NOMO-1 (cell line): ENCODE measurements around the gene SLCO2A1.

Source experiments
- DNase-seq, 2 experiments: peaks; one replicate each; lab custom pipeline; 2025; ENCODE audit not compliant: unreplicated experiment in 2 of 2; lab: John Stamatoyannopoulos, UW

The SLCO2A1 gene

DNA sequence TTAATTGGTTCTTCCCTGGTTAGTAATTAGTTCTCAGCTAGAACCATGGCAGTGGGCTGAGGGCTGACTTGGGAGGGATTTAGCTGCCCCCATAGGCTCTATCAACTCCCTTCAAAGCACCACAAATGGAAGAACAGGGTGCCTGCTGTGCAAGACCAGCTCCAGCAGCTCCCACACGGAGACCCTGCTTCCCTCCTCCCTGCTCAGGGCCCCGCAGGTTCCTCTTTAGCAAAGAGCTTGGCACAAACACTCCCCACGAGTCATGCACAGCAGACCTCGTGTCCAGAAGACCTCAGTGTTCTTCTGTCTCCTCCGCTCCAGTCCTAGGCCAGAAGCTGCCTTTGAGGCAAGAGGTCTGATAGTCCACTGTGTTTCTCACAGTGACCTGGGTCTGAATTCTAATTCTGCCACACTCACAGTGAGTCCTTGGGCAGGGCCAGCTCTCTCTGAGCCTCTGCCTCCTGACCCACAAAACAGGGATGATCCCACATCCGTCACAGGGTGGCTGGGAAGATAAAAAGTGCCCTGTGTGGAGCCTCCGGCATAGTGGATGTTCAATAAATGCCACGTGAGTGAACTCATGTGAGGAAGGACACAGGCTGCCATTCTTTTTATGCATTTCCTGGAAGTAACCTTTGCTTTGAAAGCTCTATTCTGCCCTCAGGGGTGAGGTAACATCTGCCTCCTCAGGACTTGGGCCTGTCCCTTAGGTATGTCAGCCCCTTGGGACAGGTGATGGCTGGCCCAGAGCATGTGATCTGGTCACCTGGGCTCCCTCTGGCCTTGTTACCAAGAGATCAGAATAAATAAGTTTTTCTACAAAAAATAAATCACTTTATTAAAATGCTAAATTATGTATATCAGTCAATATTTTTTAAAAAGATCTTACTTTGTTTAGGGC, 141.7 kb downstream of the SLCO2A1 start:
- peak; percentile 10 to 26 for DNase-seq

DNA sequence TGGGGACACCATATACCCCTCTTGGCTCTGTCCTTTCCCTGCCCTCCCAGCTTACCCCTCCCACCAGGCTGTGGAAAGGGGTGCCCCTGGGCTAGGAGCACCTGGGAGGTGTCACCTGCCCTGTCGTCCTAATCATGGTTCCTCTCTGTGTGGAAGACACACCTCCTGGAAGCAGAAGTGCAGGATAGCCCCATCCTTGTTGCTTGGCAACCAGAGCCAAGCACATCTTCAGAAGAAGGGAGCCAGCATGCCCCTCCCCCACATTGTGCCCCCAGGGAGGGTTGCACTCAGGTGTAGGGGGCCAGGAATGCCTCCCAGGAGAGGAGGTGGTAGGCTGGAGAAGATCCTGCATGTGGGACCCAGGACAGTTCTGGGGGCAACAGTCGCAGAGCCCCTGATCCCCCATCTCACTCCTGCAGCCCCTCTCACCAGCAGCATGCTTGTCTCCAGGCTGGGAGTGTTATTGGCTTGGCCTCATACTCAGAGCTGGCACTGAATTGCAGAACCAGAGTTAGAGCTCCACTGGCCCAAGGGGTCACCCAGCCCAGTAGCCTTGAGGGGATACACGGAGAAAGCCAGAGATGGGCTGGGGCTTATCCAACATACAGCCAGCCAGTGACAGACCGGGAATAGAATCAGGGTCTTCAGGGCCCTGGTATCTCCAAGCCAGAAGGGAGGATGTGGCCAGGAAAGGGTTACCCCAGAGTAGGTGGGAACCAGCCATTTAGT, 142.5 kb downstream of the SLCO2A1 start:
- DNase-seq: no peak

DNA sequence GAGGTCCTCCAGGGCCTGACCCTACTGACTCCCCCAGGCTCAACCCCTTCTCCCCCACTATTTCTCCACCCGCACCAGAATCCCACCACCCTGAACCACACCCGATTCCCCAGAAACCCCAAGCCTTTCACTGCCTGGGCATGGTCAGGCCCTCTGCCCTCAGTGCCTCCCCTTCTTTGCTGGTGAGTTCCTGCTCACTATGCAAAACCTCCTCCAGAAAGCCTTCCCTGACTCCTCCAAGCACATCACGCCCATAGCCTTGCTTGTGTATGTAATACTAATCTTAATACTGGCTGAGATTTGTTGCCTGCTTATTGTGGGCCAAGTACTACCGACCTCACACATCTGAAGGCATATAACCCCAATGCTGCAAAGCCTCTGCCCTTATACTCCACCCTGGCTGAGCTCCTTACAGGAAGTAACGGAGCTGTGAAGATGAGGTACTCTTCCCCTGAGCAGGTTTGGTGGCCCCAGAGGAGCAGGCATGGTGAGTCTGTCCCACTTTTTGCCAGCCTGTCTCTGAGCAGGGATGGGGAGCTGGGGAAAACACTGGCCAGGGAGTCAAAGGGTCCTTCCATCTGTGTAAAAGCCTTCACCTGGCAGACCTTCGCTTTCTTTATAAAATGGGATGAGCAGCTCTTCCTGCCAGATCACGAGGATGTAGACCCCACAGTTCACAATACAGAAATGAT, 143.5 kb downstream of the SLCO2A1 start:
- no peak for DNase-seq

DNA sequence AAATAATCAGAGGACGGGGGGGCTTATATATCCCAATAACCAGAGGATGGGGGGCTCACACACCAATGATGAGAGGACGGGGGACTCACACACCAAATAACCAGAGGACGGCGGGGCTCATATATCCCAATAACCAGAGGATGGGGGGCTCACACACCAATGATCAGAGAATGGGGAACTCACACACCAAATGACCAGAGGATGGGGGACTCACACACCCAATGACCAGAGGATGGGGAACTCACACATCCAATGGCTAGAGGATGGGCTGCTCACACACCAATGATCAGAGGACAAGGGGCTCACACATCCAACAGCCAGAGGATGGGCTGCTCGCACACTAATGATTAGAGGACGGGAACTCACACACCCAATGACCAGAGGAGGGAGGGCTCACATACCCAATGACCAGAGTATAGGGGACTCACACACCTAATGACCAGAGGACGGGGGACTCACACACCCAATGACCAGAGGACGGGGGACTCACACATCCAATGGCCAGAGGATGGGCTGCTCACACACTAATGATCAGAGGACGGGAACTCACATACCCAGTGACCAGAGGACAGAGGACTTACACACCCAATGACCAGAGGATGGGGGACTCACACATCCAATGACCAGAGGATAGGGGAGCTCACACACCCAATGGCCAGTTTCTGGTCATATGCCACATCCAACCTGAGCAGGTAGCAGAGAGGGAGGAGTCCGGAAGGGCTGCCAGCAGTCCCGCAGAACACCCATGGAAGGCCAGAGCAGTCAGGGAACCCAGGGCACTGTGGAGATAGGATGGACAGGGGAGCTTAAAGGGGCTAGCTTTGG, 144.6 kb downstream of the SLCO2A1 start:
- DNase-seq: no peak

DNA sequence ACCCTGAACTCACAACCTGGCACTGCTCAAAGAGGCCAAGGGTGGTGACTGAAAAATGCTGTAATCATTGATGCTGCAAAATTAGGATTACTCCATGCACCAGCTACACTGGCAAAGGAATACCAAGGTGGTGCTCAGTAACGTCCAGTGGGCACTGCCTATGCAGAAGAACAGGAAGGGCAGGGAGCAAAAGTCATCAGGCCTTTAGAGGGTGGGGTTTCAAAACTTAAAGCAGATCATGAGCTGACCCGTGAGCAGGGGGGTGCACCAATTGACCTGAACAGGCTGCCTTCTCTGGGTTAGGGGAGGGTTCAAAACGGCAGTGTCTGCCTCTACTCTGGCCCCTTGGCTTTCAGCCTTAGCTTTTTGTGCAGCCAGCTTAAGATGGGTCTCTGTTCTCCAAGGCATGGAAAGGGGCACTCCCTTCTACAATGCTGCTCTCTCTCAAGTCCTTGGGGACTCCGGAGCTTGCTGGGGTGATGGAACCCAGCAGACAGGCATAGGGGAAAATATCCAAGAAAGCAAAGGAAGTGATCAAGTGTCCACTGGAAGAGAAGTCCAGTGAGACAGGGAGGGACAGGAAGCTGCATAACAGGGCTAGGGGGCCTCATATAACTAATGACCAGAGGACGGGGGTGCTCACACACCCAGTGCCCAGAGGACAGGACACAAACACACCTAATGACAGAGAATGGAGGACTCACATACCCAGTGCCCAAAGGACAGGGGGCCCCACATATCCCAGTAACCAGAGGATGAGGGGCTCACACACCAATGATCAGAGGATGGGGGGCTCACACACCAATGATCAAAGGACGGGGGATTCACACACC, 145.5 kb downstream of the SLCO2A1 start:
- no peak for DNase-seq

DNA sequence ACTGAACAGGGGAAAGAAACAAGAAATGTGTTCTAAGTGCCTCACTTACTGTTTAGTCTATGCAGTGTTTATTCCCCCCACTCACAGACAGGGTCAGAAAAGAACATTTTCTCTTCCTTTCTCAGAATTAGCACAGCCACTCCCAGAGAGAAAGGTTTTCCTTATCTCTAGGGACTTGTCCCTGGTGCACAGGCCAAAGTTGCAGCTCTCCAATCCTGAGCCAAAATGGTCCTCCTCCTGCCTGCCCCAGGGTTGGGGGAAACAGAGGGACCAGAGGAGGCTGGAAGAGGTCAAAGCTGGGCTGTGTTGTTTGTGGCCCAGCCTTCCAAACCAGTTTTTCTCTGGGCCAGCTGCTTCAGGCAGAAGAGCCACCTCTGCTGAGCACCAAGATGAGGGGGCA, 146.1 kb downstream of the SLCO2A1 start:
- DNase-seq: no peak

DNA sequence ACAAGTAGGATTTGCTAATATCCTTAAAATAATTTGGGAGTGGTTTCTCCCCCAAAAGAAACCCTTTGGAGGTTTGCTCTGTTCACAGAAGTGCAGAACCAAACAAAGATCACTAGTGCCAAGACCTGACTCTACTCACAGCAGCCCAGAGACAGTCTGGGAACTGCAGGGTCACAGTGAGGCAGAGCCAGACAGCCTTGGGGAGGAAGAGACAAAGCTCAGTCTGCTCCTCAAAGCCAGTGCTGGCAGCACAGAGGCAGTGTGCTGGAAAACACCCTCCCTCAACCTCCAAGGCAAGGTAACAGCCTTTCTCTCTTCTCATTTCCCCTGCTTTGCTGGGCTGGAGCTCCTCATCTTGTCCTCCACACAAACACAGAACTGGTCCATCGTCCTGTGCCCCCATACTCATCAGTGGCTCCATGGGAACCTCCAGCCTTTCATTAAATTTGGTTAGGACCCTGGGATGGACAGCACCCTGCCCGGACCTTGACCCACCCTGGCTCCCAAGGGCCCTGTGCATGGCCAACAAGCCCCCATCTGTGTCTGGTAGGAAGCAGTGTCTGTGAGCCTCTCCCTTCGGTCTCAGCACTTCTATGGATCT, 146.6 kb downstream of the SLCO2A1 start:
- no peak for DNase-seq

DNA sequence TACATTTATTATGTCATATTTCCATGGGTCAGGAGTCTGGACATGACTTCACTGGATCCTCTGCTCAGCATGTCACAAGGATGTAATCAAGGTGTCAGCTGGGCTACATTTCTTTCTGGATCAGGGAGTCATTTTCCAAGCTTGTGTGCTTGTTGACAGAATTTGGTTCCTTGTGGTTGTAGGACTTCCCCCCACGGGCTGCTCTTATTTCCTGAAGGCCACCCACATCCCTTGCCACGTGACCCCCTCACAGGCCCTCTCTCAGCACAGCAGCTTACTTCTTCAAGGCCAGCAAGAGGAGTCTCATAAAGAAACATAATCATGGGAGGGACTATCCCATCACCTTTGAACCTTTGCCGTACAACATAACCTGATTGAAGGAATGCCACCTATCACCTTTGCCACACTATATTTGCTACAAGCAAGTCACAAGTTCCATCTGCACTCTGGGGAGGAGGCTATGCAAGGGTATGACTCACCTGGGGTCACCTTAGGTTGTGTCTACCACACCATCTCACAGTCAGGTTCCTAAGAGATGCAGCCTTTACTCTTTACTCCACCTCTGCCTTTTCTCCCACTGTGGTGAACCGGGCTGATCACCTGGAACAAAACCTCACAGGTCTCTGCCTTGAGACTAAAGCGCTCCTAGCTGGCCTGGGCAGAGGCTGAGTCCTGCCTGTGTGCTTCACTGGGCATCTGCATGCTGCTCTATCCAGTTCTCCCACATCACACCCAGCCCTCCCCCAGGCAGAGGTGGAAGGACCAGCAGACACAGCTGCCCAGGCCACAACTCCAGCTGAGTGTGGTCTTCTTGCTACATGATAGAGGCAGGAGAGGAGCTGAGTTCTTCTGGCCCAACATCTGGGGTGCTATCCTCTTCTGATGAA, 147.5 kb downstream of the SLCO2A1 start:
- no peak for DNase-seq

DNA sequence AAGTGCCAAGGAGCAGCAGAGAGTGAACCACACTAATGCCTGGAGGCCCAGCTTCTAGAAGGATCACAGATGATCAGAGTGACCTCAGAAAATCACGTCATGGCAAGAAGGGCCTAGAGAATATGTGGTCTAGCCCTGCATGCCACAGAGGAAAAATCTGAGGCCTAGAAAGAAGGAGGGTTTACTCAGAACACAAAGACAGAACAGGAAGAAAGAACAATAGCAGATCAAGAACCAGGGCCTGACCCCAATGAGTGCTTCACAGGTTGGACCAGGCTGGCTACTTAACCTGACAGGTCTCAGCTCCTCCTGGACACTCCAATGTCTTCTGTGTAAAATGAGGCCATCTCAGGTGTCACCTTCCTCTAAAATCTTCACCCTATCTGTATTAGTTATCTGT, 148.2 kb downstream of the SLCO2A1 start:
- DNase-seq: no peak

DNA sequence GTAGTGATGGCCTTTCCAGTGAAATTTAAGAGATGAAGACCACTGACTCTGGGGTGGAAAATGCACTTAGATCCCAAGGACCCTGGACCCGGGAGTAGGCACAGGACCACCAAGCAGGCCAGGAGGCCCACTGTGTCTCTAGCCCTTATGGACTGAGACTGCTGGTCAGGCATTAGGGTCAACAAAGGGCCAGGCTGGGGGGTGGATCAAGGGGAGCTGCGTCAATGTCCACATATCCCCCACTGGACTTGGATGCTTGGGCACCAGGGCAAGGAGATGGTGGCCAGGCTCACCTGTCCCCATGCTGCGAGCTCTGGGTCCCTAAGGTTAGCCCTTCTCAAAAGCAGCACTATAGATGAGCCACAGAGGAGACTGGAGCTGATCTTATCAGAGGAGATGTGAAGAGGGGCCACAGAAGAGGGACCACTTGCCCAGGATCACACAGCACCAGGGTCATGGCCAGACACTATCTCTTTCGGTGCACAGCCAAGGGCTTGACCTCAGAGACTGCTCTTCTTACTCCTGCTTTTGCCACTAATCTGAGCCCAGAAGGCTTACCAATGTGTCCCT, 148.8 kb downstream of the SLCO2A1 start:
- DNase-seq: no peak

DNA sequence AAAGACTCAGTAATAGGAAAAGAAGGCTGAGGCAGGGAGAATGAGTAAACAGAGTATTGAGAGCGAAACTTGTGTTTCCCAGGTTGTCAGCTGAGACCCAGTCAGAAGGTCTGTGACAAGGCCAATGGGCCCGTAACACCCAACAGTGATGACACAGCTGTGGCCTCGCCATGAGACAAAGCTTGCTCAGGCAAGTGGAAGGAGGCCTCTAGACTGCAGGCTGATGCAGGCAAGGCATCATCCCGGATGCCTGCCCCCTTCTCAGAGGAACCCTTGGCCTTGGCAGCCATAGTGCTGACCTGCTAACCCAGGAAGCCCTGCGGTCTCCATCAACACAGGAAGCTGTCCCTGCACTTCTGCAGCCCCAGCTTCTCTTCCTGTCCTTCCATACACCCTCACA, 149.4 kb downstream of the SLCO2A1 start:
- DNase-seq: no peak

DNA sequence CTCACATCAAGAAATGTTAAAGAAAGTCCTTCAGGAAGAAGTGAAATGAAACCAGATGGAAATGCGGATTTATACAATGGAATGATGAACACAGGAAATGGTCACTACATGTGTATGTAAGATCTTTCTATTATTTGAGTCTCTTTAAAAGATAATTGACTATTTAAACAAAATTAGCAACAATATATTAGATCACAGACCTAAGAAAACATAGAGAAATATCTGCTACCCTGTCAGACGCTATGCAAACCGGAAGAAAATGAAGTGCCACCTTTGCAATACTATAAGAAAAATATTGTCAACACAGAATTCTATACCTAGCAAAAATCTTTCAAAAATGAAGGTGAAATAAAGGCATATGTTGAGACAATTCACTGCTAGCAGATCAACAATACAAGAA, 151.2 kb downstream of the SLCO2A1 start:
- no peak for DNase-seq
